Measurements from ENCODE around the gene AUTS2.
"Not testable (repeated sequence)": the region's sequence is repeated elsewhere in the genome, so short reads cannot be mapped to it uniquely, and the experiment has no call there.

Gene AUTS2

DNA sequence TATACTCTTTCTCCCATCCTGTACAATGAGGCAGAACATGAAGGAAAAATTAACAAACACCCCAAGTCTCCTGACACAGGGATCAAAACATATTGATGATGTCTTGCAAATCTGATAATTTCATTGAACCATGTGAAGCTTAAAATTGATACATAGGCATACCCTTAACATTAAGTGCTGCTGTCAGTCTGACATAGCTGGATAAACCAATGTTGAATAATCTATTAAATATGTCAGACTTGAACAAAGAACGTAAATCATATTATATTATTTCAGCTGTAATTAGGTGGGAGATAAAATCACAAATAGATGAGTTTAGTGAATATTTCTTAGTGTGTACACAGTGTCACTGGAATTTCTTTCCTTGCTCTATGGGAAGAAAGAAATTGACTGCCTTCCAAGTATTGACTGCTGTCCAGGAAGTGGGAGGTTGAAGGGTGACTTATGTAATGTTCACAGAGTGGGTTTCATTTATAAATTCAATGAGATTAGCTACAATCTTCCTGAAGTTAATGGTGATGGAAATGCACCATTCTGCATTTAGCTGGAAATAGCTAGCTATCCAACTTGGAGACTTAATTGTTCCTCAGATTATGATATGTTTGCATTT, 170.8 kb downstream of the AUTS2 start:
- no peak for DNase-seq

- no peak for DNase-seq
These were observed 171.6 kb downstream of the AUTS2 start for GRCh38 chr7:69769826-69770225.

GRCh38 chr7:69770613-69771012, 172.3 kb downstream of the AUTS2 start:
- no peak for DNase-seq

- DNase-seq: no peak
These were observed 174.6 kb downstream of the AUTS2 start for GRCh38 chr7:69772718-69773436.

DNA sequence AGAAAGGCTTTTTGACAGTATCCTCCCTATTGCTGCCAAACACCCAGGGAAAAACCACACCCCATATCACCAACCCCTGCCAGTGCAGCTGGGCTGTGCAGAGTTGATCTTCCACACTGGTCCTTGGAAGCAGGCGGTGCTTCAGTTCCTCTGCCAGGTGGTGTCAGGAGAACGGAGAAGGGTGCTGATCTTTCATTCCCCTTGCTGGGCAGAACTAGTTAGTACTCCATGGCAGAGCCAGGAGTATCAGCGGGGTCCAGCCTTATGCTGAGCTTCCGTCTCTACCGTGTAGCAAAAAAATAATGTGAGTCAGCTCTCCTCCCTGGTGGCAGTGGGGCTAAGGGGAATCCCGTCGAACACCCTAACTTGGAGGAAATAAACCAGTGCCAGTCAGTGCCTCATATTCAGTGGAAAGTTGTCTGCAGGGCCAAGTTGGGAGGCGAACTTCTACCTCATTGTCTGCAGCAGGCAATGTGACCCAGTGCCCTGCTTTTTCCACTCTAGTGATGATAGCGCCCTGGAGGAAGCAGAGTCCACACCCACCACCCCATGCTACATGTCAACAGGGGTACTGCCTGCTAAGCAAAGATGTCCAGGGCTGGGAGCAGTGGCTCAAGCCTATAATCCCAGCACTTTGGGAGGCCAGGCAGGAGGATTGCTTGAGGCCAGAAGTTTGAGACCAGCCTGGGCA, 175.4 kb downstream of the AUTS2 start:
- DNase-seq: no peak

- no peak for DNase-seq
These were observed 177.0 kb downstream of the AUTS2 start for GRCh38 chr7:69775231-69775771.

GRCh38 chr7:69776611-69777010, 178.3 kb downstream of the AUTS2 start:
- DNase-seq: no peak

GRCh38 chr7:69778138-69778537, 179.9 kb downstream of the AUTS2 start:
- DNase-seq: no peak

GRCh38 chr7:69780379-69780778, 182.1 kb downstream of the AUTS2 start:
- no peak for DNase-seq

GRCh38 chr7:69781412-69781846, 183.2 kb downstream of the AUTS2 start:
- DNase-seq: no peak

- DNase-seq: no peak
These were observed 184.8 kb downstream of the AUTS2 start for GRCh38 chr7:69782917-69783684.

GRCh38 chr7:69786130-69786529, 187.9 kb downstream of the AUTS2 start:
- DNase-seq: not testable (repeated sequence)

DNA sequence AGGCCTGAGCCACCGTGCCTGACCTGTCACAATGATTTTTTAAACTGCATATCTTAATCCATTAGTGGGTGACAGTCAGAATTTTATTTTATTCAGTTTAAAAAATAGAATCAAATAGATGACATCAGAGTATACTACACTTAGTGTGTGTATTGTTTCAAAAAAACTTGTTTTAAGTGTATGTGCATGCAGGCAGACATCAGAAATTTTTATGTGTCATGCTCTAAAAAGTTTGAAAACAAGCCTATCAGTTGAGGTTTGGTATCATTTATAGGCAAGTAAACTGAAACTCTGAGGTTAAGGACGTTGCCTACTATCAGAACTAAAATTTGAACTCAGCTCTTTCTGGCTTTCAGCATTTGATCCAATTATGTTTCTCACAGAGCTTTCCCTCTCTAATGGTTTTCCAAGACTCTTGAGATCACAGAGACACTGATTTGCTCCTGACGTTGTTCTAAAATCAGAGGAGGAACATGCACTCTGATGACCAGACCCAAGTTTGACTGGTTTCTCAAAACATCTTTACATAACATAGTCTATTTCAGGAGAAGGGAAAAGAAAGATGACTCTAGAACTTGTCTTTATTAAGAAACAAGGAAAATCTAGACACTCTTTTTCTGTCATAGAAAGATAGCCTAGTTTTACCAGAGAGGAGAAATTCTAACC, 188.6 kb downstream of the AUTS2 start:
- DNase-seq: no peak

DNA sequence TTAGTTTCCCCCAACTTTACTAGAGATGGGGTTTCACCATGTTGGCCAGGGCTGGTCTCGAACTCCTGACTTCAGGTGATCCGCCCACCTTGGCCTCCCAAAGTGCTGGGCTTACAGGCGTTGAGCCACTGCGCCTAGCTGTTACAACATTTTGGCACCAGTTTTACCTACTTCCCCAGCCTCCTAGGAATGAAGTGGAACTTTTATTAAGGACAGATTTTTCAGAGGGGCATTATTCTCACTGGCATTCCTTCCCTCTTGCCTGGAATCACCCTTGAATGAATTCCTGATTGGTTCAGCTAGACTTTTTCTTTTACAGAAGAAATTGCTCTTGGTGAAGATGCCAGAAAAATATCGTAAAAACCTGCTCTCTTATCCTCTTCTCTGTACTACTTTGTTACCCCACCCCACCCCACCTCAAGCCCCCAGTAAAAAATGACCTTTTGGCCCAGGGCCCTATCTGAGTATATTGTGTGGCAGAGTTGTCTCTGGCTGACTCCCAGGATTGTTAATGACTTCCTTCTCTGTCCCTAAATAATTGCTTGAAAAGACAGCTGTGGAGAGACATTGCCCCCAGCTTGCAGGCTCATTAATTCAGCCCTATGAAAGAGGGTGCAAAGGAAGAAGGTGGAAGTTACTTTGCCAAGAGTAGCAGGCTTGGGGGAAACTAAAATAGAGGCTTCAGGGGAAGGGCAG, 189.6 kb downstream of the AUTS2 start:
- no peak for DNase-seq

DNA sequence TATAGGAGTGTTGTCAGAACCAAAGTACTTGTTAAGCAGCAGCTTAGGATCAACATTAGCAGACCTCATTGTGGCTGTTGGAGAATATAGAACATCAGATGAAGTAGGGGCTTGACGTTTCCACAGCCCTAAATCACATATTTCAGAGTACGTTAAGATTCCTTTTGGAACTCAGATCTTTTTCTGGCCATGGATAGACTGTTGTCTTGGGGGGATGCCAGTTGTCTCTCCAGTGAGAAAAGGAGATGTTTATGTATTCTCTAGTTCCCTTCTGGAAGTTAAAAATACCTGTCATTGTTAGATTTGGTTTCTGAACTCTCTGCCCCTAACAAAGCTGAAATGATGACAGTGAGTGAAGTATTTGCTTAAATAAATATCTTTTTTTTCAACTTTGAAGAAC, 191.3 kb downstream of the AUTS2 start:
- DNase-seq: no peak

DNA sequence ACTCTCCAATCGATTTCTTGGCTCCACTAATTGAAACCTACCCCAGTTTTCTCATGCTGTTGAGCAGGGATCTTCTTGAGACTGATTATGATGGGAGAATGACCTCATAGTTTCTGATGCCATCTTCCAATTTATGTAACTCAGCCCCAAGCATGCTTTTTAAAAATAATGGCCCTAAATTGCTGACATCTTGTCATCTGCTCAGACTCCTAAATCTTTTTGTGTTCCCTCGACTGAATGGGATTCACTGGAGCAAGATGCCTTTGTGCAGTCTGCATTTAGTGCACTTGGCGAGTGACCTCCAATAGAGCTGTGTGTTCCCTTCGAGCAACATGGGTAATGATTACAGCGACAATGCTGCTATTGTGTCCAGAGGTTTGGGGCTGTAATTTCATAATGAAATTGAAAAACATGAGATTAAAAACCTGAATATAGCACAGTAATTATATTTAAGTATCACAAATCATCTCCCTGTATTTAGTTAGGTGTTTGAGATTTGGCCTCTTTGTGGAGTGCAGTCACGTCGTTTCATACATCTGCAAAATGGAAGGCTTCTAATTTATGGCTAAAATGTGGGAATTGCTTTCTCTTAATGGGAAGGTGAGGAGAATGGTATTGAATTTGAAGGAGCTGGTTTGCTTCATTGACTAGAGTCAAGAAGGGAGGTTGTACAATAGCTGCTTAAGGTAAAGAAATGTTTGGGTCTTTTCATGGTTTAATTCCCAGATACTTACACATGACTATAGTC, 192.9 kb downstream of the AUTS2 start:
- no peak for DNase-seq

GRCh38 chr7:69791739-69792138, 193.5 kb downstream of the AUTS2 start:
- no peak for DNase-seq

DNA sequence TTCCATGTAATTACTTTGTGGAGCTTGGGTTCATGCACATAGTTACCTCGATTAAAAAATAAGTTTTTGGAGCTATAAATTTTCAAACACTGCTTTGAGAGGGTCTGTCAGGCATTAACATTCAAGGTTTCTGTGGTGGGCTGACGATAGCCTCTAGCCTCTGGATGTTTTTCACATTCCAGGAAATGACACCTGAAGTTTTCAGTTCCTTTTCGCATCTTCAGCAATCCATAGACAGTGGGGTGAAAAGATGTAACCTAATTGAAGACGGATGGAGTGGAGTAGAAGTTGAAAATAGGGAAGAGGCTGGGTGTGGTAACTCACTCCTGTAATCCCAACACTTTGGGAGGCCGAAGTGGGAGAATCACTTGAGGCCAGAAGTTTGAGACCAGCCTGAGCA, 197.7 kb downstream of the AUTS2 start:
- DNase-seq: no peak

- no peak for DNase-seq
These were observed 198.1 kb downstream of the AUTS2 start for GRCh38 chr7:69796416-69796815.

GRCh38 chr7:69799048-69799697, 200.9 kb downstream of the AUTS2 start:
- no peak for DNase-seq

DNA sequence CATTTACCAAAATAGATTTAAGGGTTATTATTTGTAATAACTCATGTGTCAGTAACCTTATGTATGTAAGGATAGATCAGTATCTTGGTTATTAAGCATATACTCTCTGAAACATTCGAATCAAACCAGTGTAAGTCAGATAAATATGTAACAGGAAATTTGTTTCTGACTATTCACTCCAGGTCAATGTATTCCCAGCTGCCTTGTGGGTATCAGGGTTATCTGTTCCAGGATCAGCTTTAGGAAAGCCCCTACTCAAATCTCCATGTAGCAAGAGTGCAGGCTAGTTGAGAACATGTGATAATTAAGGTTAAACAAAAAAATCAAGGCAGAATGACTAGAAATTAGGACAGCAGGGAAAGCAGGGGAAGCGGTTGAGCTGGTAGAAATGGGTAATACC, 201.7 kb downstream of the AUTS2 start:
- DNase-seq: no peak

Data from activated effector memory CD4-positive, alpha-beta T cell treated with anti-CD3 and anti-CD28 coated beads, Interleukin-2, amount 50 U/mL, for 16 hours (primary cell).